ENCODE data around the gene POLR3H.
A peak's percentile ranks its signal among the peaks of the same experiment; 100 is the strongest.

Gene POLR3H

DNA sequence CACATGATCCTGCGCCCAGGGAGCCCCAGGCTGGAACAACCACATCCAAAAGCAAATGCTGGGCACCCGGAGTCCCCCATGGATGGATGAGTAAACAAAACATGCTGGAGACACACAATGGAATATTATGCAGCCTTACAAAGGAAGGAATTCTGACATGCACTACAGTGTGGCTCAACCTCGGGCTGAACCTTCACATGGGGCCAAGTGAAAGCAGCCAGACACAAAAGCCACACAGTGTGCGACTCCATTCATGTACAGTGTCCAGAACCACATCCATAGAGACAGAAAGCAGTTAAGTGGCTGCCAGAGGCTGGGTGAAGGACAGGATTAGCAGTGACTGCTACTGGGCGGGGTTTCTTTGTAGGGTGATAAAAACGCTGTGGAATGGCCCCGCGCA, 10.1 kb downstream of the POLR3H start:
- DNase-seq (ENCODE audit: low read depth), result no peak
- H3K4me3 ChIP-seq (ENCODE audit: control insufficient read depth, low read depth, low read length), result no peak overlapping the region
- TF ChIP-seq, protein P1, sequence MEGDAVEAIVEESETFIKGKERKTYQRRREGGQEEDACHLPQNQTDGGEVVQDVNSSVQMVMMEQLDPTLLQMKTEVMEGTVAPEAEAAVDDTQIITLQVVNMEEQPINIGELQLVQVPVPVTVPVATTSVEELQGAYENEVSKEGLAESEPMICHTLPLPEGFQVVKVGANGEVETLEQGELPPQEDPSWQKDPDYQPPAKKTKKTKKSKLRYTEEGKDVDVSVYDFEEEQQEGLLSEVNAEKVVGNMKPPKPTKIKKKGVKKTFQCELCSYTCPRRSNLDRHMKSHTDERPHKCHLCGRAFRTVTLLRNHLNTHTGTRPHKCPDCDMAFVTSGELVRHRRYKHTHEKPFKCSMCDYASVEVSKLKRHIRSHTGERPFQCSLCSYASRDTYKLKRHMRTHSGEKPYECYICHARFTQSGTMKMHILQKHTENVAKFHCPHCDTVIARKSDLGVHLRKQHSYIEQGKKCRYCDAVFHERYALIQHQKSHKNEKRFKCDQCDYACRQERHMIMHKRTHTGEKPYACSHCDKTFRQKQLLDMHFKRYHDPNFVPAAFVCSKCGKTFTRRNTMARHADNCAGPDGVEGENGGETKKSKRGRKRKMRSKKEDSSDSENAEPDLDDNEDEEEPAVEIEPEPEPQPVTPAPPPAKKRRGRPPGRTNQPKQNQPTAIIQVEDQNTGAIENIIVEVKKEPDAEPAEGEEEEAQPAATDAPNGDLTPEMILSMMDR (IDR thresholded peaks at IDR 0.05; ENCODE audit: control insufficient read depth, insufficient read depth, low read depth, low read length, missing control alignments), result no peak

DNA sequence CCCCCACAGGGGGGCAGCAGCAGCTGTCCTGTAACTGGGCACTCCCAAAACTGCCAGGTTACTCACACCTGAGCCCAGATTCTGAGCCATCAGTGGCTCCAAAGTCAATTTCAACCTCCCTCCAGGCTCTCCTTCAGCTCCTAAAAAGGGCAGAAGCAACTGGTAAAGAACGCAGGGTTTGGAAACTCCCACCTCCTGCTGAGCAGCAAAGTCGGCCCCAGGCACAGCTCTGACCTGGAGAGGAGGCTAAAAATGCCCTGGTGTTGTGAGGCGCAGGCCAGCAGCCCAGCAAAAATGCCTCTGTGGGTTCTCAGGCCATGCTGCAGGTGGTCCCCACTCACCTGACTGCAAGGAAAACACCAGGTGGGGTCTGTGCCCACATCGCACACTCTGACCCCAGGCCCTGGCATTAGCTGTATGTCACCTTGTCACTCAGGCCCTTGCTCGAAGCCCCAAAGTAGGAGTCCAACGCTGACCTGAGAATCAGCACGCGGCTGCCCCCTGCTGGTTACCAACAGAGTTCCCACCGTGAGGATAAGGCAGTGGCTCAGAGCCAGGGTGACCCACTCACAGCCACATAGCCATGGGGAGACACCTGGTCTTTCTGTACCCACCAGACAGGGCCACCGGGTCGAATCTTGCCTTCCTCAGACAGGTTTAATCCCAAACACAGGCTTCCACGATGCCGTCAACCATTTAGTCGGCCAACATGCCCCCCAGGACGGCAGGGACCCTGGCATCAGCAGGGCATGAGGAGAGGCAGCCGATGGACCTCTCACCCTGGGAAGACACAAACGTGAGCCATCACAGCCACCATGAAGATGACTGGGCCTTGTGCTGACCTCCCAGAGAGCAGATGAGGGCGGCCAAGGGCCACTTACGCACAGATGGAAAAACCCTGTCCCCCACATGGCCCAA, 11.1 kb downstream of the POLR3H start:
- TF ChIP-seq, protein P1 (IDR thresholded peaks at IDR 0.05; ENCODE audit: control insufficient read depth, insufficient read depth, low read depth, low read length, missing control alignments), result peak; percentile 84
- DNase-seq (ENCODE audit: low read depth), result no peak
- H3K4me3 ChIP-seq (ENCODE audit: control insufficient read depth, low read depth, low read length), result no peak overlapping the region

DNA sequence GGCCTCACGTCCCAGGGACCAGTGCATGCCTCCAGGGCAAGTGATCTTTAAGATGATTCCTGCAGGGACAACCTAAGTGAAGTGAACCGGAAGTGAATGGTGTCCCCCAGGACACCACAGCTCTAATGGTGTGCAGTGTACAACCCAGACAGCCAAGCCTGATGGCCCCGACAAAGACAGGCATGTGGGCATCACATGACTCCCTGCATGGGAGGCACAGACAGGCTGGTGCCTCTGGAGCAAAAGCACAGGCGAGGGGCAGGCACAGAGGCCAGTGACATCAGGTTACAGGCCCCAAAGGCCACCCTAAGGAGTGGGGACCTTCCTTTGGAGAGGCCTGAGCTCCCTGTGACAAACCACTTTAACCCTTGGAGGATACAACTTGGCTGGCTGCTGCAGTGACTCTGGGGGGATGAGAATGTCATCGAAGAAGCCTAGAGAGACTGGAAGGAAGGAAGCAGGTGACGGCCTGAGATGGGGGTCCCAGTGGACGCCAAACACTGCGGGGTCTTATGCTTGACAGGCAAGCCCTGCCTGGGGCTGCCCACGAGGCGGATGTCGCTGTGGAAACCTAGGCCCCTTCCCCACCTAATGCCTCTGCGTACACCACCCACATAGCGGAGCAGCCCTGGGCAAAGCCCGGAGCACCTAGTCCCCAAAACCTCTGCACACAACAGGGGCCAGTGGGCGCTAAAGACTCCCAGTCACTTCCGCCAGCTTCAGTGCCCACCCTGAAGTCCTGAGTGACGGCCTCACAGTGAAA, 12.4 kb downstream of the POLR3H start:
- no peak for DNase-seq (ENCODE audit: low read depth)
- H3K4me3 ChIP-seq (ENCODE audit: control insufficient read depth, low read depth, low read length), result no peak overlapping the region
- TF ChIP-seq, protein P1 (IDR thresholded peaks at IDR 0.05; ENCODE audit: control insufficient read depth, insufficient read depth, low read depth, low read length, missing control alignments), result no peak

DNA sequence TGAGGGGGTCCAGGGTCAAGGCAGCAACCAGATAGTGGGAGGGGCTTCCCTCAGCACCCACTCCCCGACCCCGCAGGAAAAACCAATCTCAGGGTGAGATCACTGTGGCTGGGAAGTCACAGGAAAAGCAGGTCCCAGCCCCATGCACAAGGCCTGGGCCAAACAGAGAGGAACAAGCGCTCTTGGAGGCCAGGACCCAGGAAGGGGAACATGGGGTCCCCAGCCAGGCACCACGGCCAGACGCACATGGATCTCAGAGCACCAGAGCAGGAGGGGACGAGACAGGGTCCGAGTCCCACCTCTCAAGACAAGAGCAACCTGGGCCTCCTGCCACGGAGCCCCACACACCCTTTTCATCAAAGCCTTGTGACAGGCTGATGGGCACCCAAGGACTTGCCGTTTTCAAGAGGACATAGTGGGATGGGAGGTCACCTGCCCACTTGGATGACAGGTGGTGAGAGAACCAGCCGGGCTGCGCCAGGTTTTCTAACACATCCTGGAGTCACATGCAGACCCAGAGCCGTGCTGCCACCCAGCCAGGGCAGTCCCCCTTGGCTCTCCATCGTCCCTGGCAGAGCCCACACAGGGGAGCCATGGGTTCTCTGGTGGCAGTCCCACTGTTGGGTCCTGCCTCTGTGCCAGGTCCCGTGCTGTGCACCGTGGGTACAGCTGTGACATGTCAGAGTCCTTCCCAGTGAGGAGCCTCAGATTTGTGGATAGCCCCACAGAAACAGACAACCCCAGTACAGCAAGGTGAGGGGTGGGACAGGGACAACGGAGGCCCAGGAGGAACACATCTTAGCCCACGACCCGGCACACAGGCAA, 13.2 kb downstream of the POLR3H start:
- TF ChIP-seq, protein P1 (IDR thresholded peaks at IDR 0.05; ENCODE audit: control insufficient read depth, insufficient read depth, low read depth, low read length, missing control alignments), result no peak
- DNase-seq (ENCODE audit: low read depth), result no peak
- no peak overlapping the region for H3K4me3 ChIP-seq (ENCODE audit: control insufficient read depth, low read depth, low read length)

DNA sequence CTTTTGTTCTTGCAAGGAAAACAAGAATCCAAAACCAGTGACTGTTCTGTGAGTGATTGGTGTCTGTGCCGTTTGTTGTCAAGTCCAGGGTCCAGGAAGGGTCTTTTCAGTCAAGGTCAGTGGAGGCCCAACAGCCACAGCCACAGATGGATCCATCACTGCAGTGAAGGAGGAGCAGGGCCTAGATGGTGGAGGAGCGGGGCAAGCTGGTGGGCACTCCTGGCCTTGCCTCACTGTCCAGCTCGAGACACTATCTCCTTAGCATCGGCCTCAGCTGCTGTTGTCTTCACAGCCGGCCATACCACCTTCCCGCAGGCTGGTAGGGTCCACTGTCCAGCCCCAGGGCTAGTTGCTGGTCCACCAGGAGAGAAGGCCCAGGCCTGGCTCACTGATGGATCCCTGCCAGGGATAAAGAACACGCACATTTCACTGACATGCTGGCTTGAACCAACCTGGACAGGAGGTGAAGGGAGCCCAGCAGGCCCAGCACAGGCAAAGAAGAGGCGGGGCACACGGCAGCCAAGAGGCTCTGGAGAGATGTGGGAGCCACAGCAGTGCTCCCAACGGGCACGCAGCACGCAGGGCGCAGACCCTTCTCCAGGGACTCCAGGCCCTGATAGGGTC, 15.2 kb downstream of the POLR3H start:
- TF ChIP-seq, protein P1 (IDR thresholded peaks at IDR 0.05; ENCODE audit: control insufficient read depth, insufficient read depth, low read depth, low read length, missing control alignments), result no peak
- no peak for DNase-seq (ENCODE audit: low read depth)
- H3K4me3 ChIP-seq (ENCODE audit: control insufficient read depth, low read depth, low read length), result no peak overlapping the region
